ENCODE results near the gene MINPP1. TPM values are rescaled to one million over a fixed set of nuclear protein-coding genes. Genes with fewer than 3 reads are reported as not detected.

Gene MINPP1
- total and polyA plus RNA-seq, 2 of the 13 experiments (the other 11 are each of a cell fraction or from before 2014, with no cell fraction given) = 19.2 to 53.7 TPM

DNA sequence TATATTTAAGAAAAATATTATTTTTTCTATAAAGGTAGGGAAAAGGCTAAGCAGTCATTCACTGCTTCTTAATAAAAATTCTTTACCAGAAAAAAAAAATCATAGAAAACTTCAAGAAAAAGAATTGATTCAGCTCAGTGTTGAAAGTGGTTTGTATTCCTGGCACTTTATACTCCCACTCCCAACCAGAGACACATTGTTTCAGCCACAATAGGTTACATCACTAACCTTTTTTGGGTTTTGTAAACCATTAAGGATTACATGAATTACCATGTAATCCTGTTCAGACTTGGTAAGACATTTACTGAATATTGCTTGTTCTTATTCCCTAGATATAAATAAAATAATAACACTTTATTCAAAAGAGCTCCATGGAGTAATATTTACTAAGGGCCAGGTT lies 46.6 kb downstream of the MINPP1 start:
- Histone ChIP-seq H4K20me1 (ENCODE audit: insufficient read depth, low read length) (no peaks in the 10 kb centered on the region), H3K27me3 (ENCODE audit: control insufficient read depth in 1 of 2, insufficient read depth in 2 of 2, low read length in 2 of 2) (no peaks in the 10 kb centered on the region), H3K4me3 (replicated peaks in 1 of 3; ENCODE audit: insufficient read depth in 1 of 3, low read depth in 2 of 3, low read length in 3 of 3) (no peak overlapping the region), H3K4me2 (ENCODE audit: low read depth, low read length) (no peak overlapping the region), H3K27ac (ENCODE audit: extremely low read length, insufficient read depth, low read length) (no peak overlapping the region), H3K36me3 (replicated peaks in 1 of 2; ENCODE audit: control insufficient read depth in 1 of 2, insufficient read depth in 2 of 2, low read length in 2 of 2) (peaks cover 2 to 21% of the 10 kb centered on the region in 2 experiments; a peak in 4 of 5 replicates), H2AFZ (ENCODE audit: low read length) (no peak overlapping the region), H3K9me3 (ENCODE audit: low read length) (no peaks in the 10 kb centered on the region), H3K4me1 (ENCODE audit: insufficient read depth, low read length) (no peaks in the 10 kb centered on the region), H3K9ac (ENCODE audit: insufficient read depth, low read depth, low read length) (no peak overlapping the region), H3K79me2 (ENCODE audit: insufficient read depth, low read length) (no peaks in the 10 kb centered on the region)
- FAIRE-seq (no peak), ATAC-seq (no peak), DNase-seq (ENCODE audit: low spot score) (no peak)
- TF ChIP-seq ZNF292 (CRISPR knock-in tag; IDR thresholded peaks at IDR 0.05; ENCODE audit: borderline replicate concordance, low read depth) (no peak), ZSCAN31 (CRISPR knock-in tag; IDR thresholded peaks at IDR 0.05; ENCODE audit: low read depth) (no peak), SP2 (CRISPR knock-in tag; IDR thresholded peaks at IDR 0.05) (no peak), ZNF589 (CRISPR knock-in tag; conservative IDR thresholded peaks at IDR 0.05) (no peak), ZNF619 (CRISPR knock-in tag; IDR thresholded peaks at IDR 0.05) (no peak), HOXA3 (CRISPR knock-in tag; IDR thresholded peaks at IDR 0.05) (no peak), ZC3H4 (CRISPR knock-in tag; IDR thresholded peaks at IDR 0.05; ENCODE audit: borderline replicate concordance) (no peak), NR2F1 (CRISPR knock-in tag; IDR thresholded peaks at IDR 0.05) (no peak), CC2D1A (CRISPR knock-in tag; IDR thresholded peaks at IDR 0.05) (no peak), ZNF598 (CRISPR knock-in tag; IDR thresholded peaks at IDR 0.05; ENCODE audit: borderline replicate concordance) (no peak), HMGA1 (CRISPR knock-in tag; conservative IDR thresholded peaks at IDR 0.05) (no peak), AHR (CRISPR knock-in tag; IDR thresholded peaks at IDR 0.05) (no peak), XBP1 (CRISPR knock-in tag; IDR thresholded peaks at IDR 0.05) (no peak), ZNF879 (CRISPR knock-in tag; IDR thresholded peaks at IDR 0.05) (no peak), NPAS2 (CRISPR knock-in tag; IDR thresholded peaks at IDR 0.05; ENCODE audit: borderline replicate concordance) (no peak), RBFOX2 (IDR thresholded peaks at IDR 0.05; ENCODE audit: low read depth, low read length) (no peak)
- TF ChIP-seq, protein P1, sequence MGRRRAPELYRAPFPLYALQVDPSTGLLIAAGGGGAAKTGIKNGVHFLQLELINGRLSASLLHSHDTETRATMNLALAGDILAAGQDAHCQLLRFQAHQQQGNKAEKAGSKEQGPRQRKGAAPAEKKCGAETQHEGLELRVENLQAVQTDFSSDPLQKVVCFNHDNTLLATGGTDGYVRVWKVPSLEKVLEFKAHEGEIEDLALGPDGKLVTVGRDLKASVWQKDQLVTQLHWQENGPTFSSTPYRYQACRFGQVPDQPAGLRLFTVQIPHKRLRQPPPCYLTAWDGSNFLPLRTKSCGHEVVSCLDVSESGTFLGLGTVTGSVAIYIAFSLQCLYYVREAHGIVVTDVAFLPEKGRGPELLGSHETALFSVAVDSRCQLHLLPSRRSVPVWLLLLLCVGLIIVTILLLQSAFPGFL (CRISPR knock-in tag; IDR thresholded peaks at IDR 0.05) = no peak
- TF ChIP-seq, protein P2, sequence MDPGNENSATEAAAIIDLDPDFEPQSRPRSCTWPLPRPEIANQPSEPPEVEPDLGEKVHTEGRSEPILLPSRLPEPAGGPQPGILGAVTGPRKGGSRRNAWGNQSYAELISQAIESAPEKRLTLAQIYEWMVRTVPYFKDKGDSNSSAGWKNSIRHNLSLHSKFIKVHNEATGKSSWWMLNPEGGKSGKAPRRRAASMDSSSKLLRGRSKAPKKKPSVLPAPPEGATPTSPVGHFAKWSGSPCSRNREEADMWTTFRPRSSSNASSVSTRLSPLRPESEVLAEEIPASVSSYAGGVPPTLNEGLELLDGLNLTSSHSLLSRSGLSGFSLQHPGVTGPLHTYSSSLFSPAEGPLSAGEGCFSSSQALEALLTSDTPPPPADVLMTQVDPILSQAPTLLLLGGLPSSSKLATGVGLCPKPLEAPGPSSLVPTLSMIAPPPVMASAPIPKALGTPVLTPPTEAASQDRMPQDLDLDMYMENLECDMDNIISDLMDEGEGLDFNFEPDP (CRISPR knock-in tag; conservative IDR thresholded peaks at IDR 0.05) = no peak
- TF ChIP-seq, protein P3, sequence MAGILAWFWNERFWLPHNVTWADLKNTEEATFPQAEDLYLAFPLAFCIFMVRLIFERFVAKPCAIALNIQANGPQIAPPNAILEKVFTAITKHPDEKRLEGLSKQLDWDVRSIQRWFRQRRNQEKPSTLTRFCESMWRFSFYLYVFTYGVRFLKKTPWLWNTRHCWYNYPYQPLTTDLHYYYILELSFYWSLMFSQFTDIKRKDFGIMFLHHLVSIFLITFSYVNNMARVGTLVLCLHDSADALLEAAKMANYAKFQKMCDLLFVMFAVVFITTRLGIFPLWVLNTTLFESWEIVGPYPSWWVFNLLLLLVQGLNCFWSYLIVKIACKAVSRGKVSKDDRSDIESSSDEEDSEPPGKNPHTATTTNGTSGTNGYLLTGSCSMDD (CRISPR knock-in tag; IDR thresholded peaks at IDR 0.05) = no peak
- TF ChIP-seq, protein P4, sequence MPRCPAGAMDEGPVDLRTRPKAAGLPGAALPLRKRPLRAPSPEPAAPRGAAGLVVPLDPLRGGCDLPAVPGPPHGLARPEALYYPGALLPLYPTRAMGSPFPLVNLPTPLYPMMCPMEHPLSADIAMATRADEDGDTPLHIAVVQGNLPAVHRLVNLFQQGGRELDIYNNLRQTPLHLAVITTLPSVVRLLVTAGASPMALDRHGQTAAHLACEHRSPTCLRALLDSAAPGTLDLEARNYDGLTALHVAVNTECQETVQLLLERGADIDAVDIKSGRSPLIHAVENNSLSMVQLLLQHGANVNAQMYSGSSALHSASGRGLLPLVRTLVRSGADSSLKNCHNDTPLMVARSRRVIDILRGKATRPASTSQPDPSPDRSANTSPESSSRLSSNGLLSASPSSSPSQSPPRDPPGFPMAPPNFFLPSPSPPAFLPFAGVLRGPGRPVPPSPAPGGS (CRISPR knock-in tag; IDR thresholded peaks at IDR 0.05) = no peak
- in situ Hi-C loops (cut with HindIII; ENCODE audit: extremely low pct_ligation_motif_present, low pct_unique_long_range_greater_than_20kb) = no loop called here
- ChIA-PET POLR2A (no interaction called here), CTCF (ENCODE audit: low intra/inter-chr PET ratio, low total read pairs) (no interaction called here)
- no TSS peak for BruUV-seq (replicated peaks)
- intact Hi-C loops (cut with micrococcal nuclease; ENCODE audit: unreplicated experiment) = no loop called here

All from HepG2 (cell line).